ENCODE results near the gene TGM2. TPM values are rescaled to one million over a fixed set of nuclear protein-coding genes. Genes with fewer than 3 reads are reported as not detected.
A peak's percentile ranks its signal among the peaks of the same experiment; 100 is the strongest.

Gene TGM2
- total and polyA plus RNA-seq, 9 of the 15 experiments (the other 6 are each of a cell fraction or from before 2014, with no cell fraction given), result 5.5 to 78.5 (median 37.6) TPM

DNA sequence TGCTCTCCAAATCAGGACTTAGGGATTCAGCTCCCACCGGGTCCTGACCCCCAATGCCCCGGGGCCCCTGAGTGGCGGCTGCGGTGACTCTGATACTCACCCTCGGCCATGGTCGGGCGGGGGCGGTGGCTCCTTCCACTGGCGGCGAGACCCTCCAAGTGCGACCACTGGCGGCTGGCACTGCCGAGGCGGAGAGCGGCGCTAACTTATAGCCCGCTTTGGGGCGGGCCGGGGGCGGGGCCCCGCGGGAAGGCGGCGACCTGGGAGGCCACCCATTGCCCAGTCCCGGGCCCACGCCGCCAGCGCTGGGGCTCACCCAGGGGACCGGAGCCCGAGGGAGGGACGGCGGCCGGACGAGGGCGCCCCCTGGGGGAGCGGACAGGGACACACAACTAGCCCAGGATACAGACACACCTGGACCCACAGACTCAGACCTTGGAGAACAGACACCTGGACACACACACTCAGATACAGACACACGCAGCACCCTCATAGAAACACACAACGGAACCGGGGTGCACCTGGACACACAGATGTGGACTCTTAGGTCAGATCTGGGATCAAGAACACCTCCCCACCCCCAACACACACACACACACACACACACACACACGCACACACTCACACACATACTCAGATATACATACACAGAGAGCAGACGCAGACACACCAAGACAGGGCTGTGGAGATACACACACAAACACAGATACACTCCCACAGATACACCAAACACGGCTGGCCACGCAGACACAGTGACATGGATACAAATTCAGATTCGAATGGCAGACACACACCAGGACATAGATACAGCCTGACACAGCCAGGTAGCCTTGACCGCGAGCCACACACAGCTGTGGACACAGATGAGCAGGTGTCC lies at the start of gene TGM2 (continued):
- TF ChIP-seq, protein P1, sequence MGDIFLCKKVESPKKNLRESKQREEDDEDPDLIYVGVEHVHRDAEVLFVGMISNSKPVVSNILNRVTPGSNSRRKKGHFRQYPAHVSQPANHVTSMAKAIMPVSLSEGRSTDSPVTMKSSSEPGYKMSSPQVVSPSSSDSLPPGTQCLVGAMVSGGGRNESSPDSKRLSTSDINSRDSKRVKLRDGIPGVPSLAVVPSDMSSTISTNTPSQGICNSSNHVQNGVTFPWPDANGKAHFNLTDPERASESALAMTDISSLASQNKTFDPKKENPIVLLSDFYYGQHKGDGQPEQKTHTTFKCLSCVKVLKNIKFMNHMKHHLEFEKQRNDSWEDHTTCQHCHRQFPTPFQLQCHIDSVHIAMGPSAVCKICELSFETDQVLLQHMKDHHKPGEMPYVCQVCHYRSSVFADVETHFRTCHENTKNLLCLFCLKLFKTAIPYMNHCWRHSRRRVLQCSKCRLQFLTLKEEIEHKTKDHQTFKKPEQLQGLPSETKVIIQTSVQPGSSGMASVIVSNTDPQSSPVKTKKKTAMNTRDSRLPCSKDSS (IDR thresholded peaks at IDR 0.05; ENCODE audit: low read depth, partially characterized antibody), result peak; percentile 48
- TF ChIP-seq ZNF668 (CRISPR knock-in tag; IDR thresholded peaks at IDR 0.05) (no peak), TRIM24 (IDR thresholded peaks at IDR 0.05) (peak; percentile 51 to 61; a peak in 1 of 4 replicates), ZNF408 (CRISPR knock-in tag; IDR thresholded peaks at IDR 0.05; ENCODE audit: low read depth) (no peak), RBBP5 (IDR thresholded peaks at IDR 0.05; ENCODE audit: borderline replicate concordance, insufficient read depth, low read length, poor library complexity, severe bottlenecking) (no peak), MIER1 (IDR thresholded peaks at IDR 0.05; ENCODE audit: low read depth) (peak; percentile 34; the same call in 1 of the 2 replicates), CBX3 (IDR thresholded peaks at IDR 0.05; ENCODE audit: borderline replicate concordance in 1 of 2, low read length in 2 of 2) (peak in 1 of 2 experiments; percentile 42; a peak in 1 of 3 replicates), SMARCA4 (IDR thresholded peaks at IDR 0.05) (no peak), ZNF24 (IDR thresholded peaks at IDR 0.05) (no peak), U2AF1 (optimal IDR thresholded peaks at IDR 0.05; ENCODE audit: low read depth, low read length) (peak; percentile 48), POLR3A (IDR thresholded peaks at IDR 0.05; ENCODE audit: borderline replicate concordance, extremely low read depth, insufficient read depth, insufficient read length) (no peak)
- TF ChIP-seq, protein P2, sequence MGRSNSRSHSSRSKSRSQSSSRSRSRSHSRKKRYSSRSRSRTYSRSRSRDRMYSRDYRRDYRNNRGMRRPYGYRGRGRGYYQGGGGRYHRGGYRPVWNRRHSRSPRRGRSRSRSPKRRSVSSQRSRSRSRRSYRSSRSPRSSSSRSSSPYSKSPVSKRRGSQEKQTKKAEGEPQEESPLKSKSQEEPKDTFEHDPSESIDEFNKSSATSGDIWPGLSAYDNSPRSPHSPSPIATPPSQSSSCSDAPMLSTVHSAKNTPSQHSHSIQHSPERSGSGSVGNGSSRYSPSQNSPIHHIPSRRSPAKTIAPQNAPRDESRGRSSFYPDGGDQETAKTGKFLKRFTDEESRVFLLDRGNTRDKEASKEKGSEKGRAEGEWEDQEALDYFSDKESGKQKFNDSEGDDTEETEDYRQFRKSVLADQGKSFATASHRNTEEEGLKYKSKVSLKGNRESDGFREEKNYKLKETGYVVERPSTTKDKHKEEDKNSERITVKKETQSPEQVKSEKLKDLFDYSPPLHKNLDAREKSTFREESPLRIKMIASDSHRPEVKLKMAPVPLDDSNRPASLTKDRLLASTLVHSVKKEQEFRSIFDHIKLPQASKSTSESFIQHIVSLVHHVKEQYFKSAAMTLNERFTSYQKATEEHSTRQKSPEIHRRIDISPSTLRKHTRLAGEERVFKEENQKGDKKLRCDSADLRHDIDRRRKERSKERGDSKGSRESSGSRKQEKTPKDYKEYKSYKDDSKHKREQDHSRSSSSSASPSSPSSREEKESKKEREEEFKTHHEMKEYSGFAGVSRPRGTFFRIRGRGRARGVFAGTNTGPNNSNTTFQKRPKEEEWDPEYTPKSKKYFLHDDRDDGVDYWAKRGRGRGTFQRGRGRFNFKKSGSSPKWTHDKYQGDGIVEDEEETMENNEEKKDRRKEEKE (IDR thresholded peaks at IDR 0.05; ENCODE audit: borderline replicate concordance in 1 of 2, control insufficient read depth in 1 of 2, low read depth in 2 of 2, low read length in 1 of 2), result no peak
